H9 (cell line): ENCODE results near the gene DOK6. TPM values are rescaled to one million over a fixed set of nuclear protein-coding genes. Genes with fewer than 3 reads are reported as not detected.

Source experiments
- DNase-seq: peaks from one replicate; pipeline ENCODE4 v3.0.0-alpha.2; 2017
- H2AFZ ChIP-seq: one replicate; pipeline ENCODE4 v1.6.1; 2013; ENCODE audit warnings: mild to moderate bottlenecking, low read length, control low read depth, moderate library complexity
- H2AK5ac ChIP-seq: 2 replicates; pipeline ENCODE4 v1.6.1; 2013; ENCODE audit warnings: low read length, control low read depth, mixed read lengths; ENCODE audit not compliant: insufficient read length
- H2BK120ac ChIP-seq: one replicate; pipeline ENCODE4 v1.6.1; 2013; ENCODE audit warnings: low read depth, mild to moderate bottlenecking, low read length, control low read depth, inconsistent platforms; ENCODE audit not compliant: poor library complexity, severe bottlenecking
- H2BK12ac ChIP-seq: 2 replicates; pipeline ENCODE4 v1.6.1; 2013; ENCODE audit warnings: low read length, control low read depth, mixed read lengths, low read depth; ENCODE audit not compliant: insufficient read length
- H2BK15ac ChIP-seq: 2 replicates; pipeline ENCODE4 v1.6.1; 2013; ENCODE audit warnings: low read depth, low read length, control low read depth
- H2BK20ac ChIP-seq: one replicate; pipeline ENCODE4 v1.6.1; 2013; ENCODE audit warnings: low read depth, mild to moderate bottlenecking, low read length, control low read depth, inconsistent platforms; ENCODE audit not compliant: poor library complexity, severe bottlenecking
- H2BK5ac ChIP-seq: 2 replicates; pipeline ENCODE4 v1.6.1; 2013; ENCODE audit warnings: low read length, control low read depth, mixed read lengths; ENCODE audit not compliant: insufficient read length
- H3K14ac ChIP-seq: 2 replicates; pipeline ENCODE4 v1.6.1; 2013; ENCODE audit warnings: low read length, control low read depth; ENCODE audit not compliant: insufficient read depth
- H3K18ac ChIP-seq: 2 replicates; pipeline ENCODE4 v1.6.1; 2013; ENCODE audit warnings: low read depth, mild to moderate bottlenecking, mixed read lengths, low read length, control low read depth; ENCODE audit not compliant: insufficient read length
- H3K23ac ChIP-seq: 2 replicates; pipeline ENCODE4 v1.6.1; 2013; ENCODE audit warnings: low read length, control low read depth, mixed read lengths, low read depth; ENCODE audit not compliant: insufficient read length
- H3K23me2 ChIP-seq: 2 replicates; pipeline ENCODE4 v1.6.1; 2013; ENCODE audit warnings: low read depth, mild to moderate bottlenecking, mixed read lengths, low read length, control low read depth; ENCODE audit not compliant: insufficient read length, poor library complexity, severe bottlenecking
- H3K27ac ChIP-seq: 2 replicates; pipeline ENCODE4 v1.5.1; 2013; ENCODE audit warnings: low read length, control low read depth, mixed read lengths, low read depth; ENCODE audit not compliant: insufficient read length
- H3K27me3 ChIP-seq: 2 replicates; pipeline ENCODE4 v1.6.1; 2013; ENCODE audit warnings: low read length, control low read depth, inconsistent platforms; ENCODE audit not compliant: insufficient read depth
- H3K4ac ChIP-seq: 2 replicates; pipeline ENCODE4 v1.6.1; 2013; ENCODE audit warnings: low read depth, mild to moderate bottlenecking, control low read depth, inconsistent platforms, low read length, moderate library complexity
- H3K4me1 ChIP-seq: 2 replicates; pipeline ENCODE4 v1.6.1; 2013; ENCODE audit warnings: low read length, control low read depth, inconsistent platforms; ENCODE audit not compliant: insufficient read depth
- H3K4me2 ChIP-seq: 2 replicates; pipeline ENCODE4 v1.6.1; 2013; ENCODE audit warnings: low read length, control low read depth, mixed read lengths; ENCODE audit not compliant: insufficient read length, insufficient read depth
- H3K56ac ChIP-seq: 2 replicates; pipeline ENCODE4 v1.6.1; 2013; ENCODE audit warnings: low read depth, mild to moderate bottlenecking, mixed read lengths, low read length, control low read depth; ENCODE audit not compliant: insufficient read length
- H3K79me1 ChIP-seq: 2 replicates; pipeline ENCODE4 v1.6.1; 2013; ENCODE audit warnings: low read depth, mild to moderate bottlenecking, moderate library complexity, low read length, control low read depth, inconsistent platforms; ENCODE audit not compliant: insufficient read depth, poor library complexity, severe bottlenecking
- H3K79me2 ChIP-seq: 2 replicates; pipeline ENCODE4 v1.6.1; 2013; ENCODE audit warnings: low read length, control low read depth, inconsistent platforms; ENCODE audit not compliant: insufficient read depth
- H3K9ac ChIP-seq: 2 replicates; pipeline ENCODE4 v1.6.1; 2013; ENCODE audit warnings: low read length, control low read depth, mixed read lengths; ENCODE audit not compliant: insufficient read length; ENCODE audit errors: extremely low read depth
- H3K9me3 ChIP-seq: one replicate; pipeline ENCODE4 v1.6.1; 2013; ENCODE audit warnings: low read depth, low read length, inconsistent platforms; ENCODE audit not compliant: control insufficient read depth
- H3T11ph ChIP-seq: one replicate; pipeline ENCODE4 v1.6.1; 2013; ENCODE audit warnings: mild to moderate bottlenecking, low read length, control low read depth, inconsistent platforms
- H4K20me1 ChIP-seq: one replicate; pipeline ENCODE4 v1.6.1; 2013; ENCODE audit not compliant: control insufficient read depth, insufficient read length, insufficient read depth
- H4K5ac ChIP-seq: 2 replicates; pipeline ENCODE4 v1.6.1; 2013; ENCODE audit warnings: low read depth, mild to moderate bottlenecking, mixed read lengths, low read length, control low read depth; ENCODE audit not compliant: insufficient read length
- H4K8ac ChIP-seq: replicated peaks from 2 replicates; pipeline ENCODE4 v1.6.1; 2013; ENCODE audit warnings: low read length, control low read depth, mixed read lengths, low read depth; ENCODE audit not compliant: insufficient read length
- H4K91ac ChIP-seq: 2 replicates; pipeline ENCODE4 v1.6.1; 2013; ENCODE audit warnings: low read depth, mild to moderate bottlenecking, moderate library complexity, mixed read lengths, low read length, control low read depth; ENCODE audit not compliant: insufficient read length
- H3K27ac Mint-ChIP-seq, 3 experiments: 2 replicates in 2 of 3; 3 replicates in 1 of 3; pipeline ENCODE4 v1.8.0; 2020 to 2021; ENCODE audit warnings: mixed read lengths in 3 of 3, mild to moderate bottlenecking in 1 of 3, moderate library complexity in 1 of 3
- H3K27me3 Mint-ChIP-seq: 2 replicates; pipeline ENCODE4 v1.8.0; 2021; ENCODE audit warnings: low read depth, mild to moderate bottlenecking, moderate library complexity, mixed read lengths
- H3K36me3 Mint-ChIP-seq, 3 experiments: 2 replicates in 2 of 3; 3 replicates in 1 of 3; pipeline ENCODE4 v1.8.0; 2020 to 2021; ENCODE audit warnings: low read depth in 3 of 3, mixed read lengths in 3 of 3; ENCODE audit not compliant: insufficient read depth in 1 of 3
- H3K4me1 Mint-ChIP-seq, 2 experiments: 2 replicates each; pipeline ENCODE4 v1.8.0; 2020; ENCODE audit warnings: mixed read lengths in 2 of 2
- H3K4me3 Mint-ChIP-seq, 2 experiments: 2 replicates in 1 of 2; 3 replicates in 1 of 2; pipeline ENCODE4 v1.8.0; 2020 to 2021; ENCODE audit warnings: mild to moderate bottlenecking in 2 of 2, mixed read lengths in 2 of 2, moderate library complexity in 1 of 2
- H3K9me3 Mint-ChIP-seq, 2 experiments: 2 replicates in 1 of 2; 3 replicates in 1 of 2; pipeline ENCODE4 v1.8.0; 2020; ENCODE audit warnings: mild to moderate bottlenecking in 2 of 2, mixed read lengths in 2 of 2, moderate library complexity in 1 of 2
- CTCF ChIP-seq: fragments of 200-600 bp; sonication (generic); conservative IDR thresholded peaks from 3 replicates; pipeline ENCODE4 v1.8.0; 2021; ENCODE audit warnings: antibody characterized with exemption, mild to moderate bottlenecking
- WGBS: extraction: QIAGEN DNeasy Blood & Tissue Kit; methylation state at CpG from one replicate; pipeline ENCODE4 v1.1.7; 2013; ENCODE audit warnings: missing lambda C conversion rate, low lambda C conversion rate, mixed read lengths; ENCODE audit not compliant: insufficient read length; ENCODE audit errors: extremely low coverage; 5-methylcytosine and 5-hydroxymethylcytosine counted together
- total RNA-seq: library from RNA; stranded (reverse); gene quantifications from 2 replicates; pipeline ENCODE4 v1.2.1, GENCODE V29; 2021

Gene DOK6
- total RNA-seq, 1 experiment from 2014 or later, result 0.20 TPM

- Mint-ChIP-seq H3K4me1 (peaks cover 5 to 6% of the 10 kb centered on the region in 2 experiments), H3K27me3 (no peaks in the 10 kb centered on the region; the same call in 1 of the 2 replicates), H3K27ac (no peak overlapping the region; a peak in 1 of 7 replicates), H3K9me3 (no peaks in the 10 kb centered on the region), H3K36me3 (no peaks in the 10 kb centered on the region), H3K4me3 (no peak overlapping the region)
- H2BK15ac ChIP-seq, result no peak overlapping the region
- H3K27me3 ChIP-seq, result no peaks in the 10 kb centered on the region
- H4K91ac ChIP-seq, result no peak overlapping the region
- H2AFZ ChIP-seq, result no peak overlapping the region
- H3K4me1 ChIP-seq, result no peaks in the 10 kb centered on the region
- H2BK5ac ChIP-seq, result no peak overlapping the region
- H2AK5ac ChIP-seq, result no peak overlapping the region
- WGBS, result no CpG with 5 or more reads among the region's 6 CpGs
- H4K8ac ChIP-seq, result no peak overlapping the region
- no peaks in the 10 kb centered on the region for H3K79me2 ChIP-seq
- no peaks in the 10 kb centered on the region for H4K20me1 ChIP-seq
- no peak overlapping the region for H3K18ac ChIP-seq
- TF ChIP-seq CTCF, result no peak
- no peak overlapping the region for H3K4me2 ChIP-seq
- no peak overlapping the region for H3K4ac ChIP-seq
- no peak overlapping the region for H2BK120ac ChIP-seq
- H3K14ac ChIP-seq, result no peak overlapping the region
- no peak overlapping the region for H2BK12ac ChIP-seq
- no peak for DNase-seq
- no peak overlapping the region for H3T11ph ChIP-seq
- H3K79me1 ChIP-seq, result no peaks in the 10 kb centered on the region
- no peak overlapping the region for H3K56ac ChIP-seq
- H3K9ac ChIP-seq, result no peak overlapping the region
- H4K5ac ChIP-seq, result no peak overlapping the region
- no peak overlapping the region for H3K27ac ChIP-seq
- H2BK20ac ChIP-seq, result no peak overlapping the region
- no peaks in the 10 kb centered on the region for H3K23me2 ChIP-seq
- H3K9me3 ChIP-seq, result no peaks in the 10 kb centered on the region
- H3K23ac ChIP-seq, result no peak overlapping the region
These were observed 87.1 kb downstream of the DOK6 start for GRCh38 chr18:69487488-69488394.
